Measurements from ENCODE around the gene TRNT1.

DNA sequence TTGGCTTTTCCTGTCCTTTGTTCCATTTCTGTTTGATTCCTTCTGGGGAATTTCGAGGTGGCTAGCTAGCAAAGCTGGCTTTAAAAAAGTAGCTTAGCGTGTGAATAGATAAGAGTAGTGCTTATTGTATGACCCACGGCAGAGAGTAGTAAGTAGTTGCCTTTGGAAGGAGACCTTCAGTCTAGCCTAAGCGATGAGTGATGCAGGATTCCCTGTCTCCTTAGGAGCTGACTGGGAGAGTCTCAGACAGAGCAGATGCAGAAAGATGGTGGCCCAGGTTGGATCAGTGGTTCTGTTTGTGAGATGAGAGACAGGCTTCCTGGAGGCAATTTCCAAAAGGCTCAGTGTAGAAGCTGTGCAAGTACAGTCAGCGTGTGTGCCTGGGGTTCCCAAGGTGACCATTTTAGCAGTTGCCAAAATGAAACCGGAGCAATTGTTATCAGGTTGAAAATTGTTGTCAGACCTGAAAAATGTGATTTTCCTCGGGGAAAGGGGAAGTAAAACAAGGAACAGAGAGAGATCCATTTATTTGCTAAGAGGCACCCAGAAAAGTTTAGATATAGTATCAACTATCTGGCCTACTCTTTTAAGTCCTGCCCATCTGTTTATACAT lies 15.9 kb upstream of the TRNT1 start:
- no peak for TF ChIP-seq HDGF (IDR thresholded peaks at IDR 0.05; ENCODE audit: borderline replicate concordance)
- TF ChIP-seq SP1 (IDR thresholded peaks at IDR 0.05) = no peak
- no peak for TF ChIP-seq ELF4 (IDR thresholded peaks at IDR 0.05)
- TF ChIP-seq ZNF384 (IDR thresholded peaks at IDR 0.05) = no peak
- TF ChIP-seq BHLHE40 (IDR thresholded peaks at IDR 0.05; ENCODE audit: borderline replicate concordance) = no peak
- TF ChIP-seq FOXM1 (IDR thresholded peaks at IDR 0.05; ENCODE audit: borderline replicate concordance) = no peak
- no peak for TF ChIP-seq NFRKB (IDR thresholded peaks at IDR 0.05)
- TF ChIP-seq, protein P1, sequence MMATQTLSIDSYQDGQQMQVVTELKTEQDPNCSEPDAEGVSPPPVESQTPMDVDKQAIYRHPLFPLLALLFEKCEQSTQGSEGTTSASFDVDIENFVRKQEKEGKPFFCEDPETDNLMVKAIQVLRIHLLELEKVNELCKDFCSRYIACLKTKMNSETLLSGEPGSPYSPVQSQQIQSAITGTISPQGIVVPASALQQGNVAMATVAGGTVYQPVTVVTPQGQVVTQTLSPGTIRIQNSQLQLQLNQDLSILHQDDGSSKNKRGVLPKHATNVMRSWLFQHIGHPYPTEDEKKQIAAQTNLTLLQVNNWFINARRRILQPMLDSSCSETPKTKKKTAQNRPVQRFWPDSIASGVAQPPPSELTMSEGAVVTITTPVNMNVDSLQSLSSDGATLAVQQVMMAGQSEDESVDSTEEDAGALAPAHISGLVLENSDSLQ (IDR thresholded peaks at IDR 0.05) = no peak
- TF ChIP-seq FOXK2 (IDR thresholded peaks at IDR 0.05) = no peak
- TF ChIP-seq CTBP1 (IDR thresholded peaks at IDR 0.05; ENCODE audit: borderline replicate concordance) = no peak

Measured in HEK293T (cell line).